DOHH2 (cell line): ENCODE data around the gene B3GALT2.

Experiments used
- H3F3A ChIP-seq: fragments of 200-600 bp; sonication (generic), shearing (Covaris generic); 2 replicates; pipeline ENCODE4 v1.6.0; 2016; ENCODE audit warnings: antibody characterized with exemption, mild to moderate bottlenecking; ENCODE audit not compliant: control insufficient read depth, insufficient read depth
- H3K27ac ChIP-seq: fragments of 200-600 bp; sonication (generic); 2 replicates; pipeline ENCODE4 v1.5.1; 2014; ENCODE audit warnings: low read depth, mild to moderate bottlenecking, low read length, moderate library complexity
- H3K27me3 ChIP-seq: fragments of 200-600 bp; sonication (generic); 2 replicates; pipeline ENCODE4 v1.6.1; 2014; ENCODE audit warnings: mild to moderate bottlenecking, low read length, mixed read lengths; ENCODE audit not compliant: control insufficient read depth
- H3K36me3 ChIP-seq: fragments of 200-600 bp; sonication (generic); 2 replicates; pipeline ENCODE4 v1.6.1; 2014; ENCODE audit warnings: mild to moderate bottlenecking, low read length, moderate library complexity, mixed read lengths; ENCODE audit not compliant: control insufficient read depth
- H3K4me1 ChIP-seq: fragments of 200-600 bp; sonication (generic); 2 replicates; pipeline ENCODE4 v1.6.1; 2014; ENCODE audit warnings: mild to moderate bottlenecking, low read length, mixed read lengths; ENCODE audit not compliant: control insufficient read depth
- H3K4me2 ChIP-seq: fragments of 200-600 bp; sonication (generic); 2 replicates; pipeline ENCODE4 v1.6.0; 2014; ENCODE audit warnings: mild to moderate bottlenecking, low read length, moderate library complexity
- H3K4me3 ChIP-seq: fragments of 200-600 bp; sonication (generic); 2 replicates; pipeline ENCODE4 v1.5.1; 2014; ENCODE audit warnings: mild to moderate bottlenecking, low read length, mixed read lengths
- H3K79me2 ChIP-seq: fragments of 200-600 bp; sonication (generic); 2 replicates; pipeline ENCODE4 v1.6.1; 2014; ENCODE audit warnings: mild to moderate bottlenecking, low read length, mixed read lengths; ENCODE audit not compliant: control insufficient read depth
- H3K9me2 ChIP-seq: fragments of 200-600 bp; sonication (generic); replicated peaks from 2 replicates; pipeline ENCODE4 v1.6.1; 2014; ENCODE audit warnings: mild to moderate bottlenecking, low read length, mixed read lengths; ENCODE audit not compliant: control insufficient read depth
- H3K9me3 ChIP-seq: fragments of 200-600 bp; sonication (generic); 2 replicates; pipeline ENCODE4 v1.6.1; 2014; ENCODE audit warnings: antibody characterized with exemption, low read length, mixed read lengths; ENCODE audit not compliant: control insufficient read depth, insufficient read depth
- H4K20me1 ChIP-seq: fragments of 200-600 bp; sonication (generic); 2 replicates; pipeline ENCODE4 v1.6.0; 2014; ENCODE audit warnings: low read depth, mild to moderate bottlenecking, antibody characterized with exemption, low read length, moderate library complexity; ENCODE audit not compliant: control insufficient read depth, insufficient read depth
- EZH2phosphoT487 ChIP-seq: fragments of 200-600 bp; sonication (generic); IDR thresholded peaks from 2 replicates; pipeline ENCODE4 v1.6.1; 2017; ENCODE audit warnings: borderline replicate concordance, mild to moderate bottlenecking, antibody characterized with exemption, low read length, moderate library complexity, mixed read lengths
- TF ChIP-seq, protein P1 (sequence below): fragments of 200-600 bp; sonication (generic); IDR thresholded peaks from one replicate; pipeline ENCODE4 v1.5.1; 2014; ENCODE audit warnings: antibody characterized with exemption, mild to moderate bottlenecking, low read depth, low read length; ENCODE audit not compliant: poor library complexity, severe bottlenecking

The B3GALT2 gene

DNA sequence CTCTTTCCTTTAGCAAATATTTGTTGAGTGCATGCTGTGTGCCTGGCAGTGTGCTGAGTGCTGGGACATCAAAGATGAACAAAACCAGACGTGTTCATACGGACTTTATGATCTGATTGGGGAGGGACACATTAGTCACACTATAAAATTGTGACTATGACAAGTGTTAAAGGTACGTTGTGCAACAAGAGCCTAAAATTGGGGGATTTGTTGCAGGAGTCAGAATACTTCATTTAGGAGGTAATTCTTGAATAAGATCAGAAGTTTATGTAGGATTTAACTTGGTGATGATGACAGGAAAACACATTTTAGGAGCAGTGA is 29.6 kb downstream of the B3GALT2 start:
- H3K36me3 ChIP-seq, result peaks cover 42% of the 10 kb centered on the region
- no peaks in the 10 kb centered on the region for H4K20me1 ChIP-seq
- H3K9me2 ChIP-seq, result no peaks in the 10 kb centered on the region
- no peak overlapping the region for H3K27ac ChIP-seq
- H3K4me1 ChIP-seq, result no peaks in the 10 kb centered on the region
- no peak for TF ChIP-seq EZH2phosphoT487
- TF ChIP-seq, protein P1, sequence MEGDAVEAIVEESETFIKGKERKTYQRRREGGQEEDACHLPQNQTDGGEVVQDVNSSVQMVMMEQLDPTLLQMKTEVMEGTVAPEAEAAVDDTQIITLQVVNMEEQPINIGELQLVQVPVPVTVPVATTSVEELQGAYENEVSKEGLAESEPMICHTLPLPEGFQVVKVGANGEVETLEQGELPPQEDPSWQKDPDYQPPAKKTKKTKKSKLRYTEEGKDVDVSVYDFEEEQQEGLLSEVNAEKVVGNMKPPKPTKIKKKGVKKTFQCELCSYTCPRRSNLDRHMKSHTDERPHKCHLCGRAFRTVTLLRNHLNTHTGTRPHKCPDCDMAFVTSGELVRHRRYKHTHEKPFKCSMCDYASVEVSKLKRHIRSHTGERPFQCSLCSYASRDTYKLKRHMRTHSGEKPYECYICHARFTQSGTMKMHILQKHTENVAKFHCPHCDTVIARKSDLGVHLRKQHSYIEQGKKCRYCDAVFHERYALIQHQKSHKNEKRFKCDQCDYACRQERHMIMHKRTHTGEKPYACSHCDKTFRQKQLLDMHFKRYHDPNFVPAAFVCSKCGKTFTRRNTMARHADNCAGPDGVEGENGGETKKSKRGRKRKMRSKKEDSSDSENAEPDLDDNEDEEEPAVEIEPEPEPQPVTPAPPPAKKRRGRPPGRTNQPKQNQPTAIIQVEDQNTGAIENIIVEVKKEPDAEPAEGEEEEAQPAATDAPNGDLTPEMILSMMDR, result no peak
- no peaks in the 10 kb centered on the region for H3K79me2 ChIP-seq
- H3K27me3 ChIP-seq, result no peaks in the 10 kb centered on the region
- no peak overlapping the region for H3K4me2 ChIP-seq
- no peak overlapping the region for H3K4me3 ChIP-seq
- no peaks in the 10 kb centered on the region for H3F3A ChIP-seq
- H3K9me3 ChIP-seq, result no peaks in the 10 kb centered on the region

DNA sequence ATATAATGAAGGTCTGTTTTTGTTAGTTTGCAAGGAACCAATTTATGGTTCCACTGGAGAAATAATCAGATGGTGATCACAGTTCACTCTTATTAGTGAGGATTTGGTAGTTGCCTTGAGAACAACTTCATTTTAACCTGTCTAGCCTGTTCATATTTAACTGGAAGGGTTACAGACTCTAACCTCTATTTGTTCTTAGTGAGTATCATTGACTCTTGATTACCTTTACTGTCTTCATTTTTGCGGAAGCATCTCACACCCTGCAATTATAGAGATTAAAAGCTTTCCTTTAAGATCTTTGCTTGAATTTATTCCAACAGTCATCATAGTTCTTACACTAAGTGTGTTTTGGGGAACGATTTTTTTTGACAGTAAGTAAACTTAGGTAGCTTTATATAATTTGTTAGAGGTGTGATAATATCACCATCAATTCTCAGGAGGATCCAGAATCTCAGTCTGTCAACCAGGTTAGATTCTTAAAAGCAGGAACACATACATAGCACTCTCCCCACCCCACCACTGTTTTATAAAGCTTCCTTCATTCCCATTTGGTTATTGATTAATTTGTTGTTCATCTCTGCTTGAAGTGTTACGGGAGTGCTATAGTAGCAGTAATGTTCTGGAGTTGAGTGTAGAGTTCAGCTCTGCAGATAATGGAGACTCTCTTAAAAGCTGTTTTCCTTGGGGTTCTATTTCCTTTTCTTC is 30.1 kb downstream of the B3GALT2 start:
- no peaks in the 10 kb centered on the region for H3K4me1 ChIP-seq
- no peaks in the 10 kb centered on the region for H3K9me3 ChIP-seq
- peaks cover 46% of the 10 kb centered on the region for H3K36me3 ChIP-seq
- H3K4me3 ChIP-seq, result no peak overlapping the region
- TF ChIP-seq, protein P1, result no peak
- no peak for TF ChIP-seq EZH2phosphoT487
- H3K27ac ChIP-seq, result no peak overlapping the region
- no peaks in the 10 kb centered on the region for H3K79me2 ChIP-seq
- no peak overlapping the region for H3K4me2 ChIP-seq
- H3K27me3 ChIP-seq, result no peaks in the 10 kb centered on the region
- no peaks in the 10 kb centered on the region for H3F3A ChIP-seq
- H4K20me1 ChIP-seq, result no peaks in the 10 kb centered on the region
- no peaks in the 10 kb centered on the region for H3K9me2 ChIP-seq

DNA sequence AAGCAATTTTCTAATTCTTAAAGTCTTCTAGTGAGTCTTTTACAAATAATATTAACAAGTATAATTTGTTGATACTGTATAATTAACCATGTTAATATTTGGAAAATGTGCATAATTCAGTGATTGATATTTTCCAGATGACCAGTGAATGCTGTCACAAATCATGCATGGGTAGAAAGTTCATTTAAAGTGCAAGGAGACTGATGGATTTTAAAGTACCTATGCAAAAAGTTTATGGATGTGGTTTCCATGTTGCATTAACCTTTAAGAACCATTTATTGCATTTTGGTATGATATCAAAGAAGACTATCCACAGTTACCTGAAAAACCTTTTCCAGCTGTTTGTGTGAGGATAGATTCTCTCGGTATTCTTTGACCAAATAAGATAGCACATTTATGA is 41.4 kb downstream of the B3GALT2 start:
- Histone ChIP-seq H4K20me1 (no peaks in the 10 kb centered on the region), H3K4me3 (no peak overlapping the region), H3K9me2 (no peaks in the 10 kb centered on the region), H3K27ac (no peak overlapping the region), H3K27me3 (no peaks in the 10 kb centered on the region), H3K4me2 (no peak overlapping the region), H3F3A (0 out of 2 replicates have a peak, but pooled peaks cover 2% of the 10 kb centered on the region), H3K79me2 (0 out of 2 replicates have a peak, but pooled peaks cover 3% of the 10 kb centered on the region), H3K36me3 (peaks cover 68% of the 10 kb centered on the region), H3K4me1 (no peaks in the 10 kb centered on the region), H3K9me3 (no peaks in the 10 kb centered on the region)
- TF ChIP-seq, protein P1, result no peak
- no peak for TF ChIP-seq EZH2phosphoT487
